Tibial nerve (tissue), 4 donors: Measurements from ENCODE around the gene SLX4. TPM values are rescaled to one million over a fixed set of nuclear protein-coding genes. Genes with fewer than 3 reads are reported as not detected.

Source experiments
- DNase-seq, 2 donors: peaks; one replicate each; pipeline ENCODE4 v3.0.0-alpha.2; 2019; ENCODE audit warnings: low spot score in 2 of 2
- H3K27ac ChIP-seq, 4 donors: fragments of 200-600 bp; sonication (generic) in 3 of 4; one replicate each; pipeline ENCODE4 v1.5.1; 2017 to 2019; ENCODE audit warnings: mild to moderate bottlenecking in 1 of 4
- H3K27me3 ChIP-seq, 2 donors: fragments of 200-600 bp; sonication (generic) in 1 of 2; one replicate each; pipeline versions ENCODE4 v1.5.1 to v1.6.0; 2017 to 2019
- H3K36me3 ChIP-seq, 3 donors: fragments of 200-600 bp; sonication (generic); one replicate each; pipeline ENCODE4 v1.5.1; 2018 to 2019
- H3K4me1 ChIP-seq, 4 donors: fragments of 200-600 bp; sonication (generic) in 3 of 4; one replicate each; pipeline ENCODE4 v1.5.1; 2017 to 2019
- H3K4me3 ChIP-seq, 4 donors: fragments of 200-600 bp; sonication (generic) in 3 of 4; one replicate each; pipeline ENCODE4 v1.5.1; 2017 to 2019; ENCODE audit warnings: mild to moderate bottlenecking in 1 of 4, moderate library complexity in 1 of 4
- H3K9me3 ChIP-seq, 4 donors: fragments of 200-600 bp; sonication (generic) in 3 of 4; one replicate each; pipeline ENCODE4 v1.5.1; 2017 to 2019
- EP300 ChIP-seq, 2 donors: sonication (generic); formaldehyde crosslinking; IDR thresholded peaks; one replicate each; pipeline ENCODE4 v1.6.1; 2017; ENCODE audit warnings: antibody characterized with exemption in 2 of 2, mild to moderate bottlenecking in 1 of 2
- POLR2A ChIP-seq, 2 donors: fragments of 450-650 bp; IDR thresholded peaks; one replicate each; pipeline ENCODE4 v1.6.1; 2017; ENCODE audit warnings: antibody characterized with exemption in 2 of 2, mild to moderate bottlenecking in 2 of 2, moderate library complexity in 2 of 2
- WGBS, 2 donors: methylation state at CpG; one replicate each; pipeline ENCODE4 v1.1.5; 2018; 5-methylcytosine and 5-hydroxymethylcytosine counted together
- total RNA-seq, 4 donors: library from RNA; depleted of rRNA; stranded (reverse); fragments of >200 nt; gene quantifications; one replicate each; pipeline ENCODE4 v1.1.0, GENCODE V29; 2016
- TF ChIP-seq, protein P1 (sequence below), 5 experiments: fragments of 200-600 bp in 3 of 5; fragments of 450-650 bp in 2 of 5; sonication (generic) in 3 of 5; IDR thresholded peaks; one replicate each; pipeline ENCODE4 v1.5.1; 2016 to 2019; ENCODE audit warnings: antibody characterized with exemption in 5 of 5, mild to moderate bottlenecking in 3 of 5, moderate library complexity in 2 of 5

SLX4 gene
- total RNA-seq, 4 donors from 2014 or later = 4.8 to 8.1 (median 5.6) TPM

DNA sequence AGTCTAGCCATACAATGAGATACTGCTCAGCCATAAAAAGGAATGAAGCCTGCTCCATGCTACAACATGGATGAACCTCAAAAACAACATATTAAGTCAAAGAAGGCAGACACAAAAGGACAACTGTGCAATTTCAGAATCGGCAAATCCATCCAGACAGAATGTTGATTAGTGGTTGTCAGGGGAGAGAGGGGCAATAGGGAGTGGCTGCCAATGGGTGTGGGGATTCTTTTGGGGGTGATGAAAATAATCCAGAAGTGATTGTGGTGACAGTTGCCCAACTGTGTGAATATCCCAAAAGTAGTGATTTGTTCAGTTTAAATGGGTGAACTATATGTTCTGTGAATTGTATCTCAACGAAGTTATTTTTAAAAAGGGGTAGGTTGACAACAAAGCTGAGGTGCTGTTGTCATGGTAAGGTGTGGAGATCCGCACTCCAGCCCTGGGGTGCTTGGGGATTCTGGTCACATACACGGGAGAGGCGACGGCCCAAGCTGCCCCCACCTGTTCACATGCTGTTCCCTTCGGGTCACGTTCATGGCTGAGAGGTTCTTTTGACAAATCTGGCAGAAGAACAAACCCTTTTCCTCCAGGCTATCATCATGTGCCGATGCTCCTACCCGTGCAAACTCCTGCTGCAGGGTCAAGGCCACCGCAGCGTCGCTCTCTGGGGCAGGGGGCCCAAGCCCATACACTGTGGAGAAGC, 9.6 kb downstream of the SLX4 start:
- Histone ChIP-seq H3K4me1 (no peaks in the 10 kb centered on the region), H3K36me3 (peaks cover 0 to 90% (median 0%) of the 10 kb centered on the region in 3 donors), H3K4me3 (no peak overlapping the region), H3K9me3 (peaks cover 0 to 5% (median 0%) of the 10 kb centered on the region in 4 donors), H3K27me3 (no peaks in the 10 kb centered on the region), H3K27ac (no peak overlapping the region)
- WGBS, 2 donors = 88 to 92% methylated on average over 13 of the region's 13 CpGs
- TF ChIP-seq EP300 (IDR thresholded peaks at IDR 0.05) (no peak), POLR2A (IDR thresholded peaks at IDR 0.05) (no peak)
- TF ChIP-seq, protein P1, sequence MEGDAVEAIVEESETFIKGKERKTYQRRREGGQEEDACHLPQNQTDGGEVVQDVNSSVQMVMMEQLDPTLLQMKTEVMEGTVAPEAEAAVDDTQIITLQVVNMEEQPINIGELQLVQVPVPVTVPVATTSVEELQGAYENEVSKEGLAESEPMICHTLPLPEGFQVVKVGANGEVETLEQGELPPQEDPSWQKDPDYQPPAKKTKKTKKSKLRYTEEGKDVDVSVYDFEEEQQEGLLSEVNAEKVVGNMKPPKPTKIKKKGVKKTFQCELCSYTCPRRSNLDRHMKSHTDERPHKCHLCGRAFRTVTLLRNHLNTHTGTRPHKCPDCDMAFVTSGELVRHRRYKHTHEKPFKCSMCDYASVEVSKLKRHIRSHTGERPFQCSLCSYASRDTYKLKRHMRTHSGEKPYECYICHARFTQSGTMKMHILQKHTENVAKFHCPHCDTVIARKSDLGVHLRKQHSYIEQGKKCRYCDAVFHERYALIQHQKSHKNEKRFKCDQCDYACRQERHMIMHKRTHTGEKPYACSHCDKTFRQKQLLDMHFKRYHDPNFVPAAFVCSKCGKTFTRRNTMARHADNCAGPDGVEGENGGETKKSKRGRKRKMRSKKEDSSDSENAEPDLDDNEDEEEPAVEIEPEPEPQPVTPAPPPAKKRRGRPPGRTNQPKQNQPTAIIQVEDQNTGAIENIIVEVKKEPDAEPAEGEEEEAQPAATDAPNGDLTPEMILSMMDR (IDR thresholded peaks at IDR 0.05) = no peak
- DNase-seq = no peak

DNA sequence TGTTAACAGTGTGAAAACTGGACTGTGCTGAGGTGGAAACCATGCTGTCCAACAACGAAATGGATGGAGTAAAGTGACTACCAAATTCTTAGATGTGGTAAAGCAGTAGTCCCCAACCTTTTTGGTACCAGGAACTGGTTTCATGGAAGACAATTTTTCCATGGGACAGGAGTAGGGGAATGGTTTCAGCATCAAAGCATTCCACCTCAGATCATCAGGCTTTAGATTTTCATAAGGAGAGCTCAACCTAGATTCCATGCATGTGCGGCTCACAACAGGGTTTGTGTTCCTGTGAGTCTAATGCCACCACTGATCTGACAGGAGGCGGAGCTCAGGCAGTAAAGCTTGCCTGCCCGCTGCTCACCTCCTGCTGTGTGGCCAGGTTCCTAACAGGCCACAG, 11.5 kb downstream of the SLX4 start:
- H3K36me3 ChIP-seq = peaks cover 0 to 93% (median 0%) of the 10 kb centered on the region in 3 donors
- H3K4me3 ChIP-seq = no peak overlapping the region
- TF ChIP-seq, protein P1 (IDR thresholded peaks at IDR 0.05) = no peak
- TF ChIP-seq POLR2A (IDR thresholded peaks at IDR 0.05) (no peak), EP300 (IDR thresholded peaks at IDR 0.05) (no peak)
- H3K4me1 ChIP-seq = no peaks in the 10 kb centered on the region
- H3K9me3 ChIP-seq = peaks cover 0 to 5% (median 0%) of the 10 kb centered on the region in 4 donors
- WGBS, 2 donors = 94 to 98% methylated on average over 4 of the region's 4 CpGs
- H3K27me3 ChIP-seq = no peaks in the 10 kb centered on the region
- DNase-seq = no peak
- no peak overlapping the region for H3K27ac ChIP-seq

DNA sequence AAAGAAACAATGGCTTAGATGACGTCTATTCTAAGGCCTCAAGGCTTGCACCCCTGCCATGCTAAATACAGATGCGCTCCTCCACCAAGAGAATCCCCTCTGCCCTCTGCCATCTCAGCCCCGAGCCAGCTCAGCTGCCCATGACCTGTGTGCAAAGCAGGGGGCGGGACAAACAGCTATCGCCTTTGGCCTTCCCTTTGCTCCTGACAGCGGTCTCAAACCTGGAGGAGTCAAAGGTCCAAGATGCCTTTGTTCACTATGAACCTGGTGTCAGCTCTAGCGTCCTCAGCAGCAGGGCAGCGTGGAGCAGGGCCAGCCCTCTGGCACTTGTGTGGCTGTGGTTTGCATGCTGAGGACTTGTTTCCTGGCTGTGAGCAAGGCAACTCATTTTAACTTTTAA, 12.3 kb downstream of the SLX4 start:
- Histone ChIP-seq H3K4me1 (no peaks in the 10 kb centered on the region), H3K36me3 (peaks cover 0 to 100% (median 0%) of the 10 kb centered on the region in 3 donors), H3K9me3 (peaks cover 0 to 5% (median 0%) of the 10 kb centered on the region in 4 donors), H3K4me3 (no peak overlapping the region), H3K27ac (no peak overlapping the region), H3K27me3 (no peaks in the 10 kb centered on the region)
- WGBS, 2 donors = 86 to 95% methylated on average over 8 of the region's 8 CpGs
- TF ChIP-seq, protein P1 (IDR thresholded peaks at IDR 0.05) = no peak
- no peak for TF ChIP-seq EP300 (IDR thresholded peaks at IDR 0.05)
- no peak for TF ChIP-seq POLR2A (IDR thresholded peaks at IDR 0.05)
- DNase-seq = no peak

DNA sequence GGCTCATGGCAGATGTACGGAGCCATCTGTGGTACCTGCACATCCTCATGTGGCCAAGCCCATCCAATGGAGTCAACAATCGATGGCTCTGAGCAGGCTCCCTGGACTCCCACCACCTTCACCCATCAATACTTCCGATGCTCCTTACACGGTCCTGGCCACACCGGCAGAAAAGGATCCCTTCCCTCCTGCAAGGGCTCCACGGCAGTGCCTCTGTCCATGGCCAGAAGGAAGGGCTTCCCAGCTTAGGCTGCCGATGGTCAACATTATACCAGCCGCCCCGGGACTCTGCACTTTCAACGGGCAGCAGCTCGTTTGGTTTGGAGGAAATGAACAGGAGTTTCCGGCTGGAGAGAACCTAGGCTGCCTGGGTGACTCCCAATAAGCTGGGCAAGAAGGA, 13.2 kb downstream of the SLX4 start:
- no peak for DNase-seq
- H3K9me3 ChIP-seq = peaks cover 0 to 5% (median 0%) of the 10 kb centered on the region in 4 donors
- no peaks in the 10 kb centered on the region for H3K27me3 ChIP-seq
- whole genome bisulfite sequencing, 2 donors = 95 to 99% methylated on average over 10 to 12 of the region's 12 CpGs
- TF ChIP-seq, protein P1 (IDR thresholded peaks at IDR 0.05) = no peak
- H3K27ac ChIP-seq = no peak overlapping the region
- no peak overlapping the region for H3K4me3 ChIP-seq
- no peaks in the 10 kb centered on the region for H3K4me1 ChIP-seq
- peaks cover 0 to 100% (median 0%) of the 10 kb centered on the region in 3 donors for H3K36me3 ChIP-seq

DNA sequence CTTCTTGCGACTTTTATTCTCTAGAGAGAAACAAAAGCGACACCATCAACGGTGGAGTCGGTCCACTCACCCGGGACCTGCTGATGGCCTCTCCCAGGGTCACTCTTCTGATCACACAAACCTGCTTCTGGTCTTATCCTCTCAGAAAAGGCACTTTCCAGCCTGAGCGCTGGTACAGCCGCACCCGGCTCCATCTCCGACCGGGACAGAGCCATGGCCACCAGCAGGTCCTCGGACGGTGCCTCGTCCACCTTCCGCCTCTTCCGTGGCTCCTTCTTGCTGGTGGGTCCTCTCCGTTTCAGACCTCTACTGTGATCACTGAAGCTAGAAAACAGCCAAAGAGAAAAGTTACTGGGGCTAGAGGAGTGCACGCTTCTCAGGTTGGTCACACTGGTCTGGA, 13.7 kb downstream of the SLX4 start:
- peaks cover 0 to 100% (median 0%) of the 10 kb centered on the region in 3 donors for H3K36me3 ChIP-seq
- WGBS, 2 donors = 94 to 95% methylated on average over 17 of the region's 17 CpGs
- H3K9me3 ChIP-seq = peaks cover 0 to 5% (median 0%) of the 10 kb centered on the region in 4 donors
- TF ChIP-seq, protein P1 (IDR thresholded peaks at IDR 0.05) = no peak
- TF ChIP-seq POLR2A (IDR thresholded peaks at IDR 0.05) = no peak
- TF ChIP-seq EP300 (IDR thresholded peaks at IDR 0.05) = no peak
- no peaks in the 10 kb centered on the region for H3K4me1 ChIP-seq
- no peaks in the 10 kb centered on the region for H3K27me3 ChIP-seq
- no peak overlapping the region for H3K4me3 ChIP-seq
- DNase-seq = no peak
- no peak overlapping the region for H3K27ac ChIP-seq
